Vagina (tissue), 2 donors: ENCODE results near the gene TMEM219. TPM values are rescaled to one million over a fixed set of nuclear protein-coding genes. Genes with fewer than 3 reads are reported as not detected.
"Not testable (repeated sequence)": the region's sequence is repeated elsewhere in the genome, so short reads cannot be mapped to it uniquely, and the experiment has no call there.

Experiments used
- DNase-seq, 2 donors: peaks; one replicate each; pipeline ENCODE4 v3.0.0-alpha.2; 2017; ENCODE audit errors: extremely low spot score in 2 of 2
- H3K27ac ChIP-seq: fragments of 200-600 bp; sonication (generic); one replicate; pipeline ENCODE4 v1.5.1; 2019
- H3K27me3 ChIP-seq: fragments of 200-600 bp; sonication (generic); one replicate; pipeline ENCODE4 v1.5.1; 2019
- H3K36me3 ChIP-seq, 2 donors: fragments of 200-600 bp; sonication (generic); one replicate each; pipeline ENCODE4 v1.5.1; 2017 to 2019
- H3K4me1 ChIP-seq: fragments of 200-600 bp; sonication (generic); one replicate; pipeline ENCODE4 v1.5.1; 2019
- H3K4me3 ChIP-seq, 2 donors: fragments of 200-600 bp; sonication (generic); 1 replicate in 1 of 2; 2 replicates in 1 of 2; pipeline ENCODE4 v1.5.1; 2016 to 2019
- H3K9me3 ChIP-seq: fragments of 200-600 bp; sonication (generic); one replicate; pipeline ENCODE4 v1.5.1; 2019
- CTCF ChIP-seq, 3 experiments: fragments of 450-650 bp in 2 of 3; fragments of 200-600 bp in 1 of 3; sonication (generic) in 1 of 3; IDR thresholded peaks; one replicate each; pipeline ENCODE4 v1.5.1; 2017 to 2019; ENCODE audit warnings: antibody characterized with exemption in 3 of 3, mild to moderate bottlenecking in 2 of 3, moderate library complexity in 2 of 3
- POLR2A ChIP-seq, 2 donors: fragments of 450-650 bp; IDR thresholded peaks; one replicate each; pipeline ENCODE4 v1.6.1; 2017; ENCODE audit warnings: antibody characterized with exemption in 2 of 2, mild to moderate bottlenecking in 2 of 2, moderate library complexity in 2 of 2
- POLR2AphosphoS5 ChIP-seq, 2 donors: sonication (generic); formaldehyde crosslinking; IDR thresholded peaks; one replicate each; pipeline ENCODE4 v1.9.0; 2017; ENCODE audit warnings: antibody characterized with exemption in 2 of 2, mild to moderate bottlenecking in 2 of 2, low read depth in 1 of 2; ENCODE audit not compliant: insufficient read depth in 1 of 2
- intact Hi-C: fragments of 100-400 bp; cut with DNase I; formaldehyde crosslinking; loops from one replicate; pipeline ENCODE4 v1.15.1; 2023
- total RNA-seq: library from RNA; depleted of rRNA; stranded (reverse); fragments of >200 nt; gene quantifications from one replicate; pipeline ENCODE4 v1.2.3, GENCODE V29; 2016

Gene TMEM219
- total RNA-seq, 1 donor from 2014 or later = 85.7 TPM

- Histone ChIP-seq H3K27ac (no peak overlapping the region), H3K36me3 (no peaks in the 10 kb centered on the region), H3K4me1 (peaks cover 9% of the 10 kb centered on the region), H3K9me3 (no peaks in the 10 kb centered on the region), H3K4me3 (no peak overlapping the region), H3K27me3 (no peaks in the 10 kb centered on the region)
- TF ChIP-seq POLR2AphosphoS5 (IDR thresholded peaks at IDR 0.05; ENCODE audit: insufficient read depth in 1 of 2, low read depth in 1 of 2) = no peak
- no peak for TF ChIP-seq POLR2A (IDR thresholded peaks at IDR 0.05)
- TF ChIP-seq CTCF (IDR thresholded peaks at IDR 0.05) = no peak
- DNase-seq = no peak
- intact Hi-C loops = no loop called here
Observed at GRCh38 chr16:30016555-30017276, 54.8 kb downstream of the TMEM219 start.

GRCh38 chr16:30017277-30017656 is 55.4 kb downstream of the TMEM219 start:
- Histone ChIP-seq H3K36me3 (no peaks in the 10 kb centered on the region), H3K4me1 (peaks cover 11% of the 10 kb centered on the region), H3K9me3 (no peaks in the 10 kb centered on the region), H3K4me3 (no peak overlapping the region), H3K27me3 (no peaks in the 10 kb centered on the region), H3K27ac (no peak overlapping the region)
- no peak for DNase-seq
- TF ChIP-seq CTCF (IDR thresholded peaks at IDR 0.05) (no peak), POLR2AphosphoS5 (IDR thresholded peaks at IDR 0.05; ENCODE audit: insufficient read depth in 1 of 2, low read depth in 1 of 2) (no peak), POLR2A (IDR thresholded peaks at IDR 0.05) (no peak)
- intact Hi-C loops = no loop called here

- peaks cover 11% of the 10 kb centered on the region for H3K4me1 ChIP-seq
- H3K36me3 ChIP-seq, H3K4me3 ChIP-seq, H3K9me3 ChIP-seq, DNase-seq, intact Hi-C loops, H3K27ac ChIP-seq, H3K27me3 ChIP-seq: not testable (repeated sequence)
Observed at GRCh38 chr16:30017937-30018336, 56.1 kb downstream of the TMEM219 start.

GRCh38 chr16:30018731-30019158 is 56.9 kb downstream of the TMEM219 start:
- Histone ChIP-seq H3K4me3 (no peak overlapping the region), H3K27ac (no peak overlapping the region), H3K4me1 (peaks cover 11% of the 10 kb centered on the region), H3K27me3 (no peaks in the 10 kb centered on the region), H3K9me3 (no peaks in the 10 kb centered on the region), H3K36me3 (no peaks in the 10 kb centered on the region)
- no peak for DNase-seq
- intact Hi-C loops = no loop called here
- TF ChIP-seq CTCF (IDR thresholded peaks at IDR 0.05) (no peak), POLR2A (IDR thresholded peaks at IDR 0.05) (no peak), POLR2AphosphoS5 (IDR thresholded peaks at IDR 0.05; ENCODE audit: insufficient read depth in 1 of 2, low read depth in 1 of 2) (no peak)

Other genes starting within 250 kb of the TMEM219 start
- 3.2 TPM for gene C16orf54, start 216.1 kb upstream of the TMEM219 start, total RNA-seq
- not detected for gene ZG16, start 183.8 kb upstream of the TMEM219 start, total RNA-seq
- gene KIF22, start 171.3 kb upstream of the TMEM219 start, total RNA-seq = 18.9 TPM
- gene MAZ, start 155.6 kb upstream of the TMEM219 start, total RNA-seq = 87.7 TPM
- 20.4 TPM for gene PRRT2, start 149.9 kb upstream of the TMEM219 start, total RNA-seq
- 23.6 TPM for gene PAGR1, start 145.9 kb upstream of the TMEM219 start, total RNA-seq
- gene MVP, start 141.6 kb upstream of the TMEM219 start, total RNA-seq = 111 TPM
- gene CDIPT, start 98.9 kb upstream of the TMEM219 start, total RNA-seq = 89.4 TPM
- gene SEZ6L2, start 62.5 kb upstream of the TMEM219 start, total RNA-seq = 15.7 TPM
- gene ASPHD1, start 61.6 kb upstream of the TMEM219 start, total RNA-seq = not detected
- 20.4 TPM for gene KCTD13, start 35.9 kb upstream of the TMEM219 start, total RNA-seq
- gene TAOK2, start 11.8 kb downstream of the TMEM219 start, total RNA-seq = 33.1 TPM
- gene HIRIP3, start 33.5 kb downstream of the TMEM219 start, total RNA-seq = 7.1 TPM
- gene INO80E, start 34.2 kb downstream of the TMEM219 start, total RNA-seq = 32.7 TPM
- 2.2 TPM for gene DOC2A, start 48.9 kb downstream of the TMEM219 start, total RNA-seq
- not detected for gene C16orf92, start 61.1 kb downstream of the TMEM219 start, total RNA-seq
- gene TLCD3B, start 69.2 kb downstream of the TMEM219 start, total RNA-seq = 0.98 TPM
- 810 TPM for gene ALDOA, start 103.7 kb downstream of the TMEM219 start, total RNA-seq
- gene PPP4C, start 113.9 kb downstream of the TMEM219 start, total RNA-seq = 60.4 TPM
- gene TBX6, start 129.8 kb downstream of the TMEM219 start, total RNA-seq = 6.4 TPM
- gene YPEL3, start 134.1 kb downstream of the TMEM219 start, total RNA-seq = 116 TPM
- gene GDPD3, start 151.5 kb downstream of the TMEM219 start, total RNA-seq = 6.9 TPM
- gene MAPK3, start 161.1 kb downstream of the TMEM219 start, total RNA-seq = 104 TPM
- 51.1 TPM for gene CORO1A, start 221.5 kb downstream of the TMEM219 start, total RNA-seq
- 292 TPM for gene BOLA2B, start 231.6 kb downstream of the TMEM219 start, total RNA-seq
- 48.9 TPM for gene SLX1A, start 231.8 kb downstream of the TMEM219 start, total RNA-seq
- gene SULT1A3, start 237.2 kb downstream of the TMEM219 start, total RNA-seq = 10.8 TPM